ENCODE results near the gene ADAMTS6. TPM values are rescaled to one million over a fixed set of nuclear protein-coding genes. Genes with fewer than 3 reads are reported as not detected.

The ADAMTS6 gene
- total RNA-seq, 4 donors from 2014 or later, result 4.9 to 40.0 (median 7.3) TPM

DNA sequence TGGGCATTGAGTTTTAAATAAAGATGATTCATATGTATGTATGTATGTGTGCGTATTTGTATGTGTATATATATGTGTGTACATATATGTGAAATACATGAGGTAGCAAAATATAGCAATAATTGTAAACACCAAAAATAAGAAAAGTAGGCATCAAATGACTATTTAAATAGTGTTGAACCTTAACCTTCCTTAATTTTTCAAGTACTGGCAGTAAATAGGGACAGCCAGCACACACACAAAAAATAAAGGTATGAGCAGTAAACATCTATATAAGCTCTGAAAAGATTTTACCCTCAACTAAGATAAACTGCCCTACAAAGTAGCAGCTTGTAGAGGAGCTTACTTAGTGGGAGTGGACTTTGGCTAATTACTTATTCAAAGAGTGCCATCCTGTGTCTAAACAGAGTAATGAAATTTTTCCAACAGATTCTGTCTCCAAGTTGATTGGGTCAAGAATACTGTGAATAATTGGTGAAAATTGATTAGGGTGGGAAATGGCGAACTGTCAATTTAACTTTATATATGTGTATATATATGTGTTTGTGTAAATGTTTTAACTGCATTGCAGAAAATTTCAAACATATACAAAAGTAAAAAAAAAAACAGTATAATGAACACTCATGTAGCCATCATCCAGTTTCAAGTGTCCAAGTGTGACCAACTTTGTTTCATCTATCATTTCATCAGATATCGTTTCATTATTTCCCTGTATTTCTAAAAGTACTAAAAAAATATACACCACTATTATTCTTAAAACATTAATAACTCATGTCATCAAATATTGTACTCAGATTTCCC lies 2.0 kb upstream of the ADAMTS6 start:
- no peaks in the 10 kb centered on the region for H3K27me3 ChIP-seq
- peak overlapping the region; percentile 36 to 64 for H3K4me3 ChIP-seq
- TF ChIP-seq POLR2A (IDR thresholded peaks at IDR 0.05), result no peak
- TF ChIP-seq, protein P1, sequence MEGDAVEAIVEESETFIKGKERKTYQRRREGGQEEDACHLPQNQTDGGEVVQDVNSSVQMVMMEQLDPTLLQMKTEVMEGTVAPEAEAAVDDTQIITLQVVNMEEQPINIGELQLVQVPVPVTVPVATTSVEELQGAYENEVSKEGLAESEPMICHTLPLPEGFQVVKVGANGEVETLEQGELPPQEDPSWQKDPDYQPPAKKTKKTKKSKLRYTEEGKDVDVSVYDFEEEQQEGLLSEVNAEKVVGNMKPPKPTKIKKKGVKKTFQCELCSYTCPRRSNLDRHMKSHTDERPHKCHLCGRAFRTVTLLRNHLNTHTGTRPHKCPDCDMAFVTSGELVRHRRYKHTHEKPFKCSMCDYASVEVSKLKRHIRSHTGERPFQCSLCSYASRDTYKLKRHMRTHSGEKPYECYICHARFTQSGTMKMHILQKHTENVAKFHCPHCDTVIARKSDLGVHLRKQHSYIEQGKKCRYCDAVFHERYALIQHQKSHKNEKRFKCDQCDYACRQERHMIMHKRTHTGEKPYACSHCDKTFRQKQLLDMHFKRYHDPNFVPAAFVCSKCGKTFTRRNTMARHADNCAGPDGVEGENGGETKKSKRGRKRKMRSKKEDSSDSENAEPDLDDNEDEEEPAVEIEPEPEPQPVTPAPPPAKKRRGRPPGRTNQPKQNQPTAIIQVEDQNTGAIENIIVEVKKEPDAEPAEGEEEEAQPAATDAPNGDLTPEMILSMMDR (IDR thresholded peaks at IDR 0.05), result peak; percentile 52 to 75 (median 60)
- no peaks in the 10 kb centered on the region for H3K4me1 ChIP-seq
- H3K36me3 ChIP-seq, result no peaks in the 10 kb centered on the region
- no peak for DNase-seq
- H3K27ac ChIP-seq, result peak overlapping the region; percentile 94 to 99
- H3K9me3 ChIP-seq, result no peaks in the 10 kb centered on the region
- intact Hi-C loops (cut with DNase I; ENCODE audit: low total_unique reads), result no loop called here

DNA sequence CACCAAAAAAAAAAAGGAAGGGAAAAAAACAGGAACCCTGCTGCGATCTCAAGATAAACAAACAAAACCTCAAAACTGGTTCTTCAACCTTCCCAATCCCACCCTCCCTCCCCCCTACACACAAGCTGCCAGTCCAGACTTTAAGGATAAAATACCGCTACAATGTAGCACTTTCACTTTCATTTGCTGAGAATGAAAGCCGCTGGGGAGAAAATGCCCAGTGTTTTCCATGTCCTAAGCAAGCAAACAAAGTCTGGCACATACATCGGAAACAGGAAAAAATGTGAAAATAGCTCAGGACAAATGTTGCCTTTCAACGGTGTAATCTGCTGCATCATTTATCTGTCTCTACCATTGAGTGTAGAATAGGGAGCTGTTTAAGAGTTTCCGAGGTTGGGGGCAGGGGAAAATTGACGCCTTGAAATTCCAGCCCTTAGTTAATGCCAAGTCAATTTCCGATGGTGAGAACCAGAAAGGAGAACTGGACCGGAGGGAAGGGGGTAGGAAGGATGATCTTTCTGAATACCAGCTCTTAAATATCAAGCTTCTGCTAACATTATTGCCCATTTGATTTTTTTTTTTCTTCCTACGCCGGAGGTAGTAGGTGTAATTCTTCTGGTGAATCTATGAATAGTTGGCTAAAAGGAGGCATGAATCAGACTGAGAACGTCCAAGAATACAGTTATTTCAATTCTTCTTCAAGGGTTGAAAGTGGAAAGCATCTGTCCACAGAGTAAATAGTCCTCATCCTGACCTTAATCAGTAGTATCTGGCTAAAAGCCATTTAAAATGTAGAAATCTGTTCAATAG lies 1.2 kb upstream of the ADAMTS6 start:
- H3K27me3 ChIP-seq, result no peaks in the 10 kb centered on the region
- TF ChIP-seq, protein P1 (IDR thresholded peaks at IDR 0.05), result no peak
- TF ChIP-seq POLR2A (IDR thresholded peaks at IDR 0.05), result no peak
- intact Hi-C loops (cut with DNase I; ENCODE audit: low total_unique reads), result no loop called here
- no peaks in the 10 kb centered on the region for H3K4me1 ChIP-seq
- peak in 1 of 2 donors; percentile 25 for DNase-seq
- H3K36me3 ChIP-seq, result no peaks in the 10 kb centered on the region
- peak overlapping the region; percentile 36 to 64 for H3K4me3 ChIP-seq
- H3K9me3 ChIP-seq, result no peaks in the 10 kb centered on the region
- peak overlapping the region; percentile 94 to 99 for H3K27ac ChIP-seq

DNA sequence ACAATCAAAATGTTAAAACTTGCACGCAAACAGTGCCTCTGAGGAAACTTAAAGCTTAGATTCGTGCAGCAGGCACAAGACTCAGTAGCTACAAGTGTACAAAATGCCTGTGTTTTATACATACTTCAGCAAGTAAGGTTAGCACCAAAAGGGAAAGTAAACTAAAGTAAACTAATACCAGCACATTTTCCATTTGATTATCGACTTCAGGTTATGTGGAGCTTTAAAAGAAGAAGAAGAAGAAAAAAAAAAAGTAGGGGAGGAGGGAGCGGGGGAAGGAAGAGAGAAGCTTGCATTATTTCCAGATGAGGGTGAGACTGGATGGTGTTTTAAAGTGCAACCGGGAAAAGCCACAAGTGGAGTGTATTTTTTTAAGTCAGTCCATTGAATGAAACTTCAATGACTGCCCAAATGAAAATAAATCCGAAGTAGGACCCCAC lies 596 bp upstream of the ADAMTS6 start:
- Histone ChIP-seq H3K9me3 (no peaks in the 10 kb centered on the region), H3K4me1 (no peaks in the 10 kb centered on the region), H3K27me3 (no peaks in the 10 kb centered on the region), H3K27ac (peak overlapping the region; percentile 94 to 99), H3K4me3 (peak overlapping the region; percentile 36 to 64), H3K36me3 (no peaks in the 10 kb centered on the region)
- no peak for DNase-seq
- TF ChIP-seq, protein P1 (IDR thresholded peaks at IDR 0.05), result no peak
- TF ChIP-seq POLR2A (IDR thresholded peaks at IDR 0.05), result no peak
- intact Hi-C loops (cut with DNase I; ENCODE audit: low total_unique reads), result no loop called here

DNA sequence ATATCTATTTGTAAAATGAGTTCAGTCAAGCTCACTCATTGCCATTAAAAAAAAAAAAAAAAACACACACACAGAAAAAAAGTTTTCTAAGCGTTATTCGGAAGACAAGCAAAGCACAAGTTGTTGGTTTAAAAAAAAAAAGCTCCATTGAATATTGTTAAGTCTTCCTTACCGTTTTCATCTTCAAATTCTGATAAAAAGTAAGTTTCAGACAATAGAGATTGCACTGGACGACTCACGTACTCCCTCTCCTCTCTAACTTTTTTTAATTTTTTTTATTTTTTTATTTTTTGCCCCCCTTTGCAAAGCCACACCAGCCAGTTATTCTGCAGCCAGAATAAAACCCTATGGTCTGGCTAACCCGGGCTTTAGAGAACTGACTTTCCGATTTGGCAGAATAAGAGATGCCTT lies 544 bp downstream of the ADAMTS6 start:
- Histone ChIP-seq H3K9me3 (no peaks in the 10 kb centered on the region), H3K27me3 (no peaks in the 10 kb centered on the region), H3K4me3 (peak overlapping the region; percentile 36 to 64), H3K4me1 (no peaks in the 10 kb centered on the region), H3K27ac (peak overlapping the region; percentile 94 to 99), H3K36me3 (no peaks in the 10 kb centered on the region)
- DNase-seq, result no peak
- TF ChIP-seq, protein P1 (IDR thresholded peaks at IDR 0.05), result no peak
- no peak for TF ChIP-seq POLR2A (IDR thresholded peaks at IDR 0.05)
- intact Hi-C loops (cut with DNase I; ENCODE audit: low total_unique reads), result no loop called here

All from uterus (tissue), 4 donors.